Mucosa of descending colon (tissue), 3 donors: ENCODE results near the gene OBSCN. TPM values are rescaled to one million over a fixed set of nuclear protein-coding genes. Genes with fewer than 3 reads are reported as not detected.
"Not testable (repeated sequence)": the region's sequence is repeated elsewhere in the genome, so short reads cannot be mapped to it uniquely, and the experiment has no call there.

Source experiments
- ATAC-seq: fragments of 200-7000 bp; cut with Tn5 transposase; one replicate; pipeline ENCODE4 v1.9.1; 2020; ENCODE audit warnings: mild to moderate bottlenecking, moderate library complexity
- DNase-seq, 3 donors: peaks; one replicate each; pipeline ENCODE4 v3.0.0-alpha.2; 2020
- H3K36me3 ChIP-seq: fragments of 200-600 bp; one replicate; pipeline ENCODE4 v1.8.0; 2021; ENCODE audit warnings: low read depth, mild to moderate bottlenecking
- H3K4me1 ChIP-seq: fragments of 200-600 bp; one replicate; pipeline ENCODE4 v1.8.0; 2021; ENCODE audit warnings: low read depth, mild to moderate bottlenecking
- H3K4me3 ChIP-seq: fragments of 200-600 bp; one replicate; pipeline ENCODE4 v1.8.0; 2021; ENCODE audit warnings: mild to moderate bottlenecking
- H3K9me3 ChIP-seq: fragments of 200-600 bp; one replicate; pipeline ENCODE4 v1.8.0; 2021; ENCODE audit warnings: mild to moderate bottlenecking
- intact Hi-C, 2 donors: fragments of 100-400 bp; cut with DNase I in 1 of 2; cut with micrococcal nuclease in 1 of 2; formaldehyde crosslinking; loops; one replicate each; pipeline versions ENCODE4 v1.11.0 to v1.11.1; 2022; cut with DNase I, micrococcal nuclease
- total RNA-seq, 3 donors: library from RNA; stranded (reverse); fragmentation: NEBNext Ultra II Directional in 2 of 3; extraction: Animal tissue kit (Norgen Biotek cat#: 25700) in 2 of 3; gene quantifications; one replicate each; pipeline versions ENCODE4 v1.2.1 to v1.2.4, GENCODE V29; 2021 to 2023
- TF ChIP-seq, protein P1 (sequence below): fragments of 200-600 bp; IDR thresholded peaks from one replicate; pipeline ENCODE4 v1.8.0; 2022; ENCODE audit warnings: antibody characterized with exemption, mild to moderate bottlenecking
- donor health status: DM: no; HTN: no; CAD: no; lungs with moderate emphysema.
- donor health status: DM: no; HTN: no; CAD: no.
- donor health status: DM: no; HTN: yes; CAD: no.

OBSCN gene
- total RNA-seq, 3 donors from 2014 or later: 4.2 to 30.9 (median 7.5) TPM

DNA sequence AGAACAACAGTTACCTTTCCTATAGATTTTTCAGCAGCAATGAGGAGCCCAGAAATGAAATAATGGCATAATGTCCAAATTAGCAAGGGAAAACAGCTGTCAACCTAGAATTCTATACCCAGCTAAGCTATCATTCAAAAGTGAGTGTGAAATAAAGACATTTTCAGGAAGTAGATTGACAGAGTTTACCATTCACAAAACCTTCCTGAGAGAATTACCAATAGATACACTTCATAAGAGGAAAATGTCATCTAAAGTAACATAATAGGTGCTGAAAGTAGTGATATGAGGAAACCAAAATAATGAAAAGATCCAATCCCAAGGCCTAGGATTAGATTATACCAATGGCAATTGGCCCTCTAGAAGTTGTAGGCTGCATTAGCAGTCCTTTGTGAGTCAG is 34.6 kb downstream of the OBSCN start:
- DNase-seq (no peak), ATAC-seq (no peak)
- intact Hi-C loops: no loop called here
- TF ChIP-seq, protein P1, sequence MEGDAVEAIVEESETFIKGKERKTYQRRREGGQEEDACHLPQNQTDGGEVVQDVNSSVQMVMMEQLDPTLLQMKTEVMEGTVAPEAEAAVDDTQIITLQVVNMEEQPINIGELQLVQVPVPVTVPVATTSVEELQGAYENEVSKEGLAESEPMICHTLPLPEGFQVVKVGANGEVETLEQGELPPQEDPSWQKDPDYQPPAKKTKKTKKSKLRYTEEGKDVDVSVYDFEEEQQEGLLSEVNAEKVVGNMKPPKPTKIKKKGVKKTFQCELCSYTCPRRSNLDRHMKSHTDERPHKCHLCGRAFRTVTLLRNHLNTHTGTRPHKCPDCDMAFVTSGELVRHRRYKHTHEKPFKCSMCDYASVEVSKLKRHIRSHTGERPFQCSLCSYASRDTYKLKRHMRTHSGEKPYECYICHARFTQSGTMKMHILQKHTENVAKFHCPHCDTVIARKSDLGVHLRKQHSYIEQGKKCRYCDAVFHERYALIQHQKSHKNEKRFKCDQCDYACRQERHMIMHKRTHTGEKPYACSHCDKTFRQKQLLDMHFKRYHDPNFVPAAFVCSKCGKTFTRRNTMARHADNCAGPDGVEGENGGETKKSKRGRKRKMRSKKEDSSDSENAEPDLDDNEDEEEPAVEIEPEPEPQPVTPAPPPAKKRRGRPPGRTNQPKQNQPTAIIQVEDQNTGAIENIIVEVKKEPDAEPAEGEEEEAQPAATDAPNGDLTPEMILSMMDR: no peak
- H3K4me1 ChIP-seq: no peaks in the 10 kb centered on the region
- no peak overlapping the region for H3K4me3 ChIP-seq
- H3K9me3 ChIP-seq: peaks cover 38% of the 10 kb centered on the region
- no peaks in the 10 kb centered on the region for H3K36me3 ChIP-seq

- ATAC-seq: no peak
- H3K4me1 ChIP-seq: no peaks in the 10 kb centered on the region
- peaks cover 38% of the 10 kb centered on the region for H3K9me3 ChIP-seq
- H3K36me3 ChIP-seq: no peaks in the 10 kb centered on the region
- intact Hi-C loops: no loop called here
- H3K4me3 ChIP-seq: no peak overlapping the region
- no peak for DNase-seq
- TF ChIP-seq, protein P1: no peak
Measured at GRCh38 chr1:228243093-228243492, 35.2 kb downstream of the OBSCN start.

- intact Hi-C loops, ATAC-seq, H3K36me3 ChIP-seq, H3K4me1 ChIP-seq, H3K4me3 ChIP-seq, DNase-seq: not testable (repeated sequence)
- peaks cover 38% of the 10 kb centered on the region for H3K9me3 ChIP-seq
Measured at GRCh38 chr1:228243989-228244388, 36.1 kb downstream of the OBSCN start.

DNA sequence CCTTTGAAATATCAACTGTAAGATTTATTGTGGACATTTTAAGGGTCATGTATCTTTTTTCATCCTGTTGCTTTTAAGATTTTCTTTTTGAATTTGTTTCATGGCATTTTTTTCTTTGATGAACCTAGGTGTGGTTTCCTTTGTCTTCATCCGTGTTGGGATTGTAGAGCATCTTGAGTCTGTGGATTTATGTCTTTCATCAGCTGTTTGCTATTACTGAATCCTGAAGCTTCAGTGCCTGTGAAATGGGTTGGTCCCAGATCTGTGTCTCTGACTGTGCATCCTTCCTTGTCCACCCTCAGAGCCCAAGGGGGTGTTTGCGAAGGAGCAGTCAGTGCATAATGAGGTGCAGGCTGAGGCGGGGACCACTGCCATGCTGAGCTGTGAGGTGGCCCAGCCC is 37.3 kb downstream of the OBSCN start:
- DNase-seq: no peak
- Histone ChIP-seq H3K36me3 (no peaks in the 10 kb centered on the region), H3K4me3 (no peak overlapping the region), H3K4me1 (no peaks in the 10 kb centered on the region), H3K9me3 (peaks cover 38% of the 10 kb centered on the region)
- intact Hi-C loops: no loop called here
- no peak for ATAC-seq
- TF ChIP-seq, protein P1: no peak

DNA sequence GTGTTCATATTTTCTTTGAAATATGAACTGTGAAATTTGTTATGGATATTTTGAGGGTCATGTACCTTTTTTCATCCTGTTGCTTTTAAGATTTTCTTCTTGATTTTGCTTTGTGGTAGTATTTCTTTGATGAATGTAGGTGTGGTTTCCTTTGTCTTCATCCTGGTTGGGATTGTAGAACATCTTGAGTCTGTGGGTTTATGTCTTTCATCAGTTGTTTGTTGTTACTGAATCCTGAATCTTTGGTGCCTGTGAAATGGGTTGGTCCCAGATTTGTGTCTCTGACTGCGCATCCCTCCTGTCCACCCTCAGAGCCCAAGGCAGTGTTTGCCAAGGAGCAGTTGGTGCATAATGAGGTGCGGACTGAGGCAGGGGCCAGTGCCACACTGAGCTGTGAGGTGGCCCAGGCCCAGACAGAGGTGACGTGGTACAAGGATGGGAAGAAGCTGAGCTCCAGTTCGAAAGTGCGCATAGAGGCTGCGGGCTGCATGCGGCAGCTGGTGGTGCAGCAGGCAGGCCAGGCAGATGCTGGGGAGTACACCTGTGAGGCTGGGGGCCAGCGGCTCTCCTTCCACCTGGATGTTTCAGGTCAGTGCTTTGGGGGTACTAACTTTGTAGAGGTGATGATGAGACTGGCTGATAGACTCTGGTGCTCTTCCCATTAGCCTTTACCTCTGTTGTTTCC is 38.5 kb downstream of the OBSCN start:
- no peak overlapping the region for H3K4me3 ChIP-seq
- DNase-seq: no peak
- H3K4me1 ChIP-seq: no peaks in the 10 kb centered on the region
- no peak for ATAC-seq
- H3K9me3 ChIP-seq: peaks cover 38% of the 10 kb centered on the region
- H3K36me3 ChIP-seq: no peaks in the 10 kb centered on the region
- TF ChIP-seq, protein P1: no peak
- intact Hi-C loops: no loop called here

DNA sequence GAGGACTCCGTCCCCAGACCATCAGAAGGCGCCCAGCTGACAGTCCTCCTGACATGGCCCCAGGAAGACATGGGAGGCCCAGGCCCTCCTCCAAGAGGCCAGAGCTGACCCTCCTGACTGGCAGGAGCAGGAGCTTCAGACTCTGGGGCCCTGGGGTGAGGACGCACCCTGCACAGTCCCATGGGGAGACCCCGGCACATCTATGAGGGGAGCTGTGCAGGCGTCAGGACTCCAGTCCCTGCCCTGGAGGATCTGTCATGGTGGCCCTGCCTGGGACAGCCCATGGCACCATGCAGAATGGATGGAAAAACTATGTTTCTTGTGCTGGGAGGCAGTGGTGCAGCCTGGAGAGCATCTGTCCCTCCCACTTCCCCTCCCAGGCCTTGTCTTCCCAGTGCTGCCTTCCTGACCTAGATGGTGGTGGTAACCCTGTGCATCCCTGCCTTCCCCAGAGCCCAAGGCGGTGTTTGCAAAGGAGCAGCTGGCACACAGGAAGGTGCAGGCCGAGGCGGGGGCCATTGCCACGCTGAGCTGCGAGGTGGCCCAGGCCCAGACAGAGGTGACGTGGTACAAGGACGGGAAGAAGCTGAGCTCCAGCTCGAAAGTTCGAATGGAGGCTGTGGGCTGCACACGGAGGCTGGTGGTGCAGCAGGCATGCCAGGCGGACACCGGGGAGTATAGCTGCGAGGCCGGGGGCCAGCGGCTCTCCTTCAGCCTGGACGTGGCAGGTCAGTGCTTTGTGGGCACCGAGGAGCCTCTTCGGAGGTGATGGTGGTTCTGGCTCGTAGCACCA is 41.9 kb downstream of the OBSCN start:
- H3K36me3 ChIP-seq: no peaks in the 10 kb centered on the region
- DNase-seq (no peak), ATAC-seq (no peak)
- no peak overlapping the region for H3K4me3 ChIP-seq
- intact Hi-C loops: no loop called here
- TF ChIP-seq, protein P1: no peak
- peaks cover 12% of the 10 kb centered on the region for H3K9me3 ChIP-seq
- no peaks in the 10 kb centered on the region for H3K4me1 ChIP-seq

DNA sequence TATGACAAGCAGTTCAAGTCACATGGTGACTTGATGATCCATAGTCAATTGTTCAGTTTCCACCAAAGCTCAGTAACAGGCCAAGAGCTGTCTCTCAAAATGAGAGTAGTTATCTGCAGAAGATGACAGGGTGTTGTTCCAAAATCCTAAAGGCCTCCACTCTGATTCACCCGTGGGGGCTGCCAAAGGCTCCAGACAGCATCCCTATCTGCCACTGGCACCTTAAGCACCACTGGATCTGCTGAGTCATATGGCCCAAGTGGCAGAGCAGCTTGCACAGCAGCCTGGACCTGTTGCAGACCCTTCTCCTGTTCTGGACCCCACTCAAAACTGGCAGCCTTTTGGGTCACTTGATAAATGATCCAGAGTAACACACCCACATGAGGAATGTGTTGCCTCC is 44.6 kb downstream of the OBSCN start:
- H3K4me3 ChIP-seq, ATAC-seq, H3K36me3 ChIP-seq, DNase-seq, H3K9me3 ChIP-seq, H3K4me1 ChIP-seq, intact Hi-C loops: not testable (repeated sequence)
